ENCODE data around the gene IL4R.
A peak's percentile ranks its signal among the peaks of the same experiment; 100 is the strongest.

The IL4R gene

DNA sequence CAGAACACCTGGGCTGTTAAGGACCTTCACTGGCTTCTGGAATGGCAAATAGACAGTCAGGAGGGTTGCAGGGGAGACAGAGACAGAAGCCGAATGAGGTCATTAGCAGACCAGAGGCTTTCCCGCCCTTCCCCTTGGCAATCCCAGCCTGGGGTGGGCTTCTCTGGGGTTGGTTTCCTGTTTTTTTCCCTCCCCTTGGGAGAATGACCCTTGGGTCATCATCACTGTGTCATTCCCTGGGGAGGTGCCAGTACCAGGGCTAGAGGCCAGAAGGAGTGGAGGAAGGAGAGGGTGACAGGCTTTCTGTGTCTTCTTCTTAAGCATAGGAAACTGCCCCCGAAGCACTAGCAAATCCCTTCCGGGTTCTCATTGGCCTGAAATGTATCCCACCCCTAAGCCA lies 45.3 kb downstream of the IL4R start:
- no peak for DNase-seq (ENCODE audit: low read depth)

GRCh38 chr16:27359615-27360014 lies 45.8 kb downstream of the IL4R start:
- DNase-seq (ENCODE audit: low read depth), result no peak

DNA sequence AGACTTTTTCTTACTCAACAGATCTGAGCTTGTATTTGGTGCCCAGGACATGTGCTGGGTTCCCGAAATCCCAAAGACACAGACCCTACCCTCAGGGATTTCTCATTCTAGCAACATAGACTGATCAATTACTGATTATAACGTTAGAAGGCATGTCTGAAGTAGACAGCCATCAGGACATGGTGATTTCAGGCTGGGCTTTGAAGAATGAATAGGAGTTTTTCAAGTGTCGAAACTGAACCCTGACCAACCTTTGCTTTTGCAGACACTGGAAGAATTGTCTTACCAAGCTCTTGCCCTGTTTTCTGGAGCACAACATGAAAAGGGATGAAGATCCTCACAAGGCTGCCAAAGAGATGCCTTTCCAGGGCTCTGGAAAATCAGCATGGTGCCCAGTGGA lies 48.2 kb downstream of the IL4R start:
- no peak for DNase-seq (ENCODE audit: low read depth)

DNA sequence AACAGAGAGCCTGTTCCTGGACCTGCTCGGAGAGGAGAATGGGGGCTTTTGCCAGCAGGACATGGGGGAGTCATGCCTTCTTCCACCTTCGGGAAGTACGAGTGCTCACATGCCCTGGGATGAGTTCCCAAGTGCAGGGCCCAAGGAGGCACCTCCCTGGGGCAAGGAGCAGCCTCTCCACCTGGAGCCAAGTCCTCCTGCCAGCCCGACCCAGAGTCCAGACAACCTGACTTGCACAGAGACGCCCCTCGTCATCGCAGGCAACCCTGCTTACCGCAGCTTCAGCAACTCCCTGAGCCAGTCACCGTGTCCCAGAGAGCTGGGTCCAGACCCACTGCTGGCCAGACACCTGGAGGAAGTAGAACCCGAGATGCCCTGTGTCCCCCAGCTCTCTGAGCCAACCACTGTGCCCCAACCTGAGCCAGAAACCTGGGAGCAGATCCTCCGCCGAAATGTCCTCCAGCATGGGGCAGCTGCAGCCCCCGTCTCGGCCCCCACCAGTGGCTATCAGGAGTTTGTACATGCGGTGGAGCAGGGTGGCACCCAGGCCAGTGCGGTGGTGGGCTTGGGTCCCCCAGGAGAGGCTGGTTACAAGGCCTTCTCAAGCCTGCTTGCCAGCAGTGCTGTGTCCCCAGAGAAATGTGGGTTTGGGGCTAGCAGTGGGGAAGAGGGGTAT lies 48.9 kb downstream of the IL4R start:
- no peak for DNase-seq (ENCODE audit: low read depth)

GRCh38 chr16:27363246-27363632 lies 49.5 kb downstream of the IL4R start:
- no peak for DNase-seq (ENCODE audit: low read depth)

DNA sequence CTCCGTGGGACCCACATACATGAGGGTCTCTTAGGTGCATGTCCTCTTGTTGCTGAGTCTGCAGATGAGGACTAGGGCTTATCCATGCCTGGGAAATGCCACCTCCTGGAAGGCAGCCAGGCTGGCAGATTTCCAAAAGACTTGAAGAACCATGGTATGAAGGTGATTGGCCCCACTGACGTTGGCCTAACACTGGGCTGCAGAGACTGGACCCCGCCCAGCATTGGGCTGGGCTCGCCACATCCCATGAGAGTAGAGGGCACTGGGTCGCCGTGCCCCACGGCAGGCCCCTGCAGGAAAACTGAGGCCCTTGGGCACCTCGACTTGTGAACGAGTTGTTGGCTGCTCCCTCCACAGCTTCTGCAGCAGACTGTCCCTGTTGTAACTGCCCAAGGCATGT lies 50.0 kb downstream of the IL4R start:
- no peak for DNase-seq (ENCODE audit: low read depth)

GRCh38 chr16:27364493-27365141 lies 50.8 kb downstream of the IL4R start:
- no peak for DNase-seq (ENCODE audit: low read depth)

DNA sequence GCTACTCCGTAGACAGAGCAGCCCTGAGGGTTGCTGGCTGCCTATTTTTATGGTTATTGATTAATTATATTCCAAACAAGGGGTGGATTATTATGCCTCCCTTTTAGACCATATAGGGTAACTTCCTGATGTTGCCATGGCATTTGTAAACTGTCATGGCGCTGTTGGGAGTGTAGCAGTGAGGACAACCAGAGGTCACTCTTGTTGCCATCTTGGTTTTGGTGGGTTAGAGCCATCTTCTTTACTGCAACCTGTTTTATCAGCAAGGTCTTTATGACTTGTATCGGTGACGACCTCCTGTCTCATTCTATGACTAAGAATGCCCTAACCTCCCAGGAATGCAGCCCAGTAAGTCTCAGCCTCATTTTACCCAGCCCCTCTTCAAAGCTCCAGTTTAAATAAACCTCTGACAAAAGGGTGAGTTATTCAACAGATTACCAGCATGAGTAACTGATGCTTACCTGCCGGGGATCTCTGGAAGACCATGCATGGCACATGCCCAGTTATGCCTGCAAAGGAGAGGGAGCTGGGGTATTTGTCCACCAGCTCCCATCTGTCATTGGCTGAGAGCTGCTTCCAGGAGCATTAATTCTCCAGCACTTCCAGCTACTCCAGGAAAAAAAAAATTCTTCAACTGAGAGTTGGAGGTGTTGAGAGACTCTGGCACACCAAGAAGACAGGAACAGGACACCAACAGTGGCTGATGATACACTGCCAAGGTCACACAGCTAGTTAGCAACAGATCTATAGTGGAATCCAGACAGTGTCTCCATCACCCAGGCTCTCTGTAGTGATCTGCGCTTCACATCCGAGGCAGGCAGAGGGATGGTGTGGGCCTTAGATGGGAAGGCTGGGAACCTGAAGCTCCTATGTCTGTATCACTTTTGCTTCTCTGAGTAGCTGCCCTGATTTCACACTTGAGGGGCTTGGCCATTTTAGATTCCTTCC lies 51.6 kb downstream of the IL4R start:
- no peak for DNase-seq (ENCODE audit: low read depth)

DNA sequence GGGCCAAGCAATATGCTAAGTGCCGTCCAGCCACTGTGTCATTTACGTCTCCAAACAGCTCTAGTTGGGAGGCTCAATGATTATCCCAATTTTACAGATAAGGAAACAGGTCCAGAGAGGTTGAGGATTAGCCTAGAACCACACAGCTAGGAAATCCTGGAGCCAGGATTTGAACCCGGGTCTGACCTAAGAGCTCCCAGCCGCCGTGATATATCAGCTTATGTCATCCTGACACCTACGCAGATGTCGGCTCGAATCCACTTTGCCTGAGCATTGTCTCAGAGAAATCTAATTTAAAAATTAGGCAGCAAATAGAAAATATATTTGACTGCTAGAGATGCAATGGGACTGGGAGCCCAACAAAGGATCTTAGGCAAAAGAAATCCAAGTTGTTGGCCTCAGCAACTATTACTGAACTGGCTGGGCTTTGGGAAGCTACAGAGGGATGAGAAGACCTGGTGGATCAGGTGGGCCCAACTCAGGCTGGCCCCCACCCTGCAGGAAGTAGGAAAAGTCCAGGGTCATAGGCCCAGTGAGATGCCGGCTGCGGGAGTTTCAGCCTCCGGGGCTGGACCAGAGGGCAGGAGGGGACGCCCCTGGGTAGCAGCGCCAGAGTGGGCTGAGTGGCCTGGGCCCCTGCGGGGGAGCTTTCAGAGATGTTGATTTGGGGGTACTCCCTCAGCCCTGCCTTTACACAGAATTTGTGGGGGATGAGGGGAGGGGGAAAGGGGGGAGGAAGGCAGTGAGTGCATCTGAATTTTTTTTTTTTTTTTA lies 53.1 kb downstream of the IL4R start:
- no peak for DNase-seq (ENCODE audit: low read depth)

GRCh38 chr16:27367461-27368357 lies 53.9 kb downstream of the IL4R start:
- peak; percentile 38 for DNase-seq (ENCODE audit: low read depth)

GRCh38 chr16:27368358-27368722 lies 54.6 kb downstream of the IL4R start:
- no peak for DNase-seq (ENCODE audit: low read depth)

DNA sequence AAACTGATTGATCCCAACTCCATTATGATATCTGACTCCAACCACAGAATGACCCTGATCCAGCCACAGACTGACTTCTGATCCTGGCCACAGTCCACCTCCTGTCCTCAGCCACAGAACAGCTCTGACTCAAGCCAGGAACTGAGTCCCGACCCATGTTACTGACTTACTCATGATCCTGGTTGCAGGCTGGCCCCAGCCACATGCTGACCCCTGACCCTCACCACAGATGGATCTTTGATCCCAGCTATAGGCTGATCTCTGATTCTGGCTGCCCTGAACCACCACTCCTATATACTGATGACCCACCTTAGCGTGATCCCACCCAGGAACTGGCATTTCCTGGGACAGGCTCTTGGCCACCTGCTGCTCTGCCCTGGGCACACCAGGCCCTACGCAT lies 56.0 kb downstream of the IL4R start:
- DNase-seq (ENCODE audit: low read depth), result no peak

DNA sequence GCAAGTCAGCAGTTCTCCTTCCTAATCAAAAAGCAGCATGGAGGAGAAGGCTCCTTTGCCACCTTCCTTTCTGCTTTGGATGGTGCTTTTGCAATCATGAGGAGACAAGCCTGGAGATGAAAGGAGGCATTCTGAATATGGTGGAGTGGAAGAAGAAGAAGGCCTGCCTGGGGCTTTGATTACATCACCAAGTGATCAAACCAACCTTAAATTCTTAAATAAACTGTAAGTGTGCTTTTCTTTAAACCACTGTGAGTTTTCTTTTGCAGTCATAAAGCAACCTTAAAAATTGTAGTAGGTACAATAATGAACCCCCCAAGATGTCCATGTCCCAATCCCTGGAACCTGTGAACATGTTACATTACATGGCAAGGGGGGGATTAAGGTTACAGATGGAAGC lies 56.5 kb downstream of the IL4R start:
- no peak for DNase-seq (ENCODE audit: low read depth)

DNA sequence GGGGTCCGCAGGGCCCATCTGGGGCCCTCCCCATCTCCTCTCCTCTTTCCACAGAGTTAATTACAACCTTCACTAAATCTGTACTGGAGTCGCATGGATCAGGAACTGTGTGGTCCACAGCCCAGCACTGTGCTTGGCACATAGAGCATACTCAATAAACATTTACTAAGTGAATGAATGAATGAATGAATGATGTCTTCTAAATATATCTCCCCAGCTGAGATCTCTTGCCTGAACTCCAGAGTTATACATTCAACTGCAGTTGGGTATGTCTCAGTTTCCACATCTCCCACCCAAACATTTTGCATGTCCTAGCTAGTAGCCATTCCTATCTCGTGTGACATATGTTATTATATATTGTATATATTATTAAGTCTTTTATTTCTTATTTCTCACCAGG lies 59.5 kb downstream of the IL4R start:
- no peak for DNase-seq (ENCODE audit: low read depth)

DNA sequence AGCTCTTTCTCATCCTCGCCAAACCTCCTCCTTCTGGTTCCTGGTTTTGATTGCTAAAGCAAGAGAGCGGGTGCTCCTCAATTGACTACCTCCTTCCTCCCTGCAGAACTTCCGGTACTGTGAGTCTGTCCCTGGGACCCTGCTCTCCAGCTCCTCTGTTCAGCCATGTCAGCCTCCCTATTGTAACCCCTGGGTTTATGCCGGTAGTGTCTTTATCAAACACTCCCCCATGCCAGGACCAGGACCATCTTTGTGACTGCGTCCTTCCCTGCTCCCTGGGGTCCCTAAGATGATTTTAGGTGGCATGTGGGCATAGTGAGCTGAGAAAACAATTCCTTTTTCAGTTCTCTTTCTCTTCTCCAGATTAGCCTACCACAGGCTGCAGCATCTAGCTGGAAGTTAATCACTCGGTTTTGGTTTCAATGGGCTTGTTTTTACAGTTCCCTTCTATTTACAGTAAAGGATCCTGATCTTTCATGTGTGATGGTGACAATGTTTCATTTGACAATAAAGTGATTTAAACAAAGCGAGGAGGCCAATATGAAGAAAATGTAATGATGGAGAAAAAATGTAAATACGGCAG lies 60.5 kb downstream of the IL4R start:
- no peak for DNase-seq (ENCODE audit: low read depth)

DNA sequence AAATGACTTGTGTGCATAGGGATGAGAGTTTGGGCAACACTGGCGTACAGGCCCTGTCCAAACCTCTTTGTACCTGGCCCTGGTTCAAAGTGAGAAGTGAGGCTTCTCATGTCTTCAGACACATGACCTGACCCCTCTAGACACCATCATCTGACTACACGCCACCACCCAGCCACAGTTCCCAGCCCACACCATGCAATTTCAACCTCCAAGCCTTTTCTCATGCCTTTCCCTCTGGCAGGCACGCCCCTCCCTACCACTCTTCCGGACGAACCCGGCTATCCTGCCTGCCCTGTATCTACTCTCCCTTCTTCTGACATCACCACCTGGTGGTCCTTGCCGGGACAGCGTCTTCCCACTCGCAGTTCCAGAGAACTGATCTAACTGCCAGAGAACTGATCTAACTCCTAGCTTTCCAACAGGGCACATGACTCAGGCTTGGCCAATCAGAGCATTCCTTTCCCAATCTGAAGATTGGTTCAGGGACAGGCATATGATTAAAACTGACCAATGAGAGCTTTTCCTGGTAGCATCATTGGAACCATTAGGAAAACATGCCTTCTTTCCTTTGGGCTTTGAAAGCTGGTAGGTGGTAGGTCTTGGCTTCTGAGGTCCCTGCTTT lies 61.1 kb downstream of the IL4R start:
- DNase-seq (ENCODE audit: low read depth), result peak; percentile 38

GRCh38 chr16:27377666-27378485 lies 64.1 kb downstream of the IL4R start:
- DNase-seq (ENCODE audit: low read depth), result no peak

DNA sequence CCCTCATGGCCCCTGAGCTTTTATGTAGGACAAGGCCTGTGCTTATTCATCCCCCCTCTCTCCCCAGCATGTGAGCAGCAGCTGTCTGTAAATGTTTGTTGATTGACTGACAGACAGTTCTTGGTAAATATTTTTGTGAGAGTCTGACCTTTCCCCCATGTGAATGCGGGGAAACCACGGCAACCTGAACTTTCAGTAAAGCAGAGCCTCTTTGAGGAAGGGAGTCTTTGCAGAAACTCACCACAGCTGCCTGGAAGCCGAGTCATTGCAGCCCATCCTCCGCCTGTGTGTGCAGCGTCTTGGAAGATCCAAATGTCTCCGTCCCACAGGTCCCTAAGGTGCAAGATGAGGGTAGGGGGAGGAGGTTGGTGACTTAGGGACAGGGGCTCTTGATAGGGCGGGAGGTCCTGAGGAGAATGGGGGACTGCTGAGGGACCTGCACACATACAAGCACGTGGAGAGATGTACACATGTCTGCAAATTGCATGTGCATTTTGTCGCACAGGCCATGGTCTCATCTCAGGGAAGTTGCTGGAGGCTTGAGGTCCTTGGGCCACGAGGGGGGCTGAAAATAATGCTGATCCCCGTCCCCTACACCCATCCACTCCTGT lies 65.2 kb downstream of the IL4R start:
- no peak for DNase-seq (ENCODE audit: low read depth)

DNA sequence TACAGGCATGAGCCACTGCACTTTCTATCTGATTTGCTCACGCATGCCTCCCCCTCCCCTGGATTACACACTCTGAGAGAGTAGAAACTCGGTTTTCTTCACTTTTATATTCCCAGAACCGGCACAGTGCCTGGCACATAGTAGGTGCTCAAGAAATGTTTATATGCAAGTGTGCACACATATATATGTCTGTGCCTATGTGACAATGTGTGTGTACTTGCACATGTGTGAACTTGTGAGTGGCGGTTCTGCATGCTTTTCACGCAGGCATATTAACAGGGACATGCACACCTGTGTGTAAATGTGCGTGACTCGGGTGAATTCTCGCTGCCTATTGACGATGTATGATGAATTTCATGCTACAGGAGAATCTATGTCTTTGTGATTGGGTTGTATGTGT lies 66.1 kb downstream of the IL4R start:
- DNase-seq (ENCODE audit: low read depth), result no peak
